ENCODE results near the gene RTTN.

- TF ChIP-seq CTCF (IDR thresholded peaks at IDR 0.05; ENCODE audit: insufficient read depth, low read length, poor library complexity, severe bottlenecking) (no peak), EZH2phosphoT487 (conservative IDR thresholded peaks at IDR 0.05; ENCODE audit: low read length) (no peak)
Measured at GRCh38 chr18:70233974-70234373, 28.5 kb upstream of the RTTN start.

Measured in SU-DHL-6 (cell line).